ENCODE results near the gene CD3G.
"Not testable (repeated sequence)": the region's sequence is repeated elsewhere in the genome, so short reads cannot be mapped to it uniquely, and the experiment has no call there.

The CD3G gene

GRCh38 chr11:118380571-118380970, 36.4 kb downstream of the CD3G start:
- no peak for DNase-seq (ENCODE audit: low spot score)

- no peak for DNase-seq (ENCODE audit: low spot score)
Measured at GRCh38 chr11:118382954-118383353, 38.8 kb downstream of the CD3G start.

DNA sequence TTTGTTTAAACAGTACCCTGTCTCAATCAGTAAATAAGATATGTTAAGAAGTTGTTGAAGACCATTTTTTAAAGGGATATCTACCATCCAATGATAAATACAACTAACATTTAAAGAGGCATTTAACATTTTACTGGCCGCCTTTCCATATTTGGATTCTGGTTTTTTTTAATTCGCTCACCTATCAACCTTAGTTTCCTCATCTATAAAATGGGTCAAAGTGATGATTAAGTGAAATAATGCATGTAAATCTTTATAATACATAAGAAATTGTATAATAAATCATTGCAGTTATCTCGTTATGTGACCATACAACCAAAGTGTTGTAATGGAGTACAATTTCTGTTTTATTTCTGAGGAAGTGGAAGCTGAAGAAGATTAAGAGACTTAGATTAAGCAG, 39.5 kb downstream of the CD3G start:
- no peak for DNase-seq (ENCODE audit: low spot score)

DNA sequence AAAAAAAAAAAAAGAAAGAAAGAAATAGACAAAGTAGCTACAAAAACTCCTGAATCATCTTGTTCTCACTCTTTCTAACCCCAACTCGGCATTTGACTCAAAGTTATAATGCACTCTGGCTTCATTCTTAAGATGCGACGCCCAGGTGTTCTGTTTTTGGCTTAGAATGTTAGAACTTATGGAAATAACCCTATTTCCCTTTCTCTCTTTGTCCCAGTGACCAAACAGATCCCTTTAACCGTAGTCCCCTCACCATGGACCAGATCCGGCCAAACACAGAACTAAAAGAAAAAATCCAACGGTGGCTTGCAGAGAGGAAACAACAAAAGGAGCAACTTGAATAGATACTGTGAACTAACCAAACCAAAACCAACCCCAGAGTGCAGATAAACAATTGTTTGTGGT, 52.0 kb downstream of the CD3G start:
- DNase-seq (ENCODE audit: low spot score): no peak

DNA sequence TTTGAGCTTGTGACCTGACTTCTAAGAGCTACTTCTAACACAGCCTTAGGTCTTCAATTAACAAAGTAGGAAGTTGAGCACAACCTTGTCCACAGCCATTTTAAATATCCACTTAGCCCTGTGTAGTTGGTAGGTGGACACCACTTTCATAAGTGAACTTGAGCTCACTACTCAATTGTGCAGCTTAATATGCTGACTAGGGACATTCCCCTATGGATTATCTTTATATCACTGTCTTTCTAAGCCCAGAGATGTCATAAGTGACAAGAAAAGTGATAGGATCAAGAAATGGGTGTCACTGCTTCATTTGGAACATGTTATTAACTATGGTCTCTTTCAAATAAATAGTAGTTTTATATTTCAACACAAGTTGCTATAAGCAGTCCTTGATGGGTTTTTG, 53.3 kb downstream of the CD3G start:
- DNase-seq (ENCODE audit: low spot score): no peak

DNA sequence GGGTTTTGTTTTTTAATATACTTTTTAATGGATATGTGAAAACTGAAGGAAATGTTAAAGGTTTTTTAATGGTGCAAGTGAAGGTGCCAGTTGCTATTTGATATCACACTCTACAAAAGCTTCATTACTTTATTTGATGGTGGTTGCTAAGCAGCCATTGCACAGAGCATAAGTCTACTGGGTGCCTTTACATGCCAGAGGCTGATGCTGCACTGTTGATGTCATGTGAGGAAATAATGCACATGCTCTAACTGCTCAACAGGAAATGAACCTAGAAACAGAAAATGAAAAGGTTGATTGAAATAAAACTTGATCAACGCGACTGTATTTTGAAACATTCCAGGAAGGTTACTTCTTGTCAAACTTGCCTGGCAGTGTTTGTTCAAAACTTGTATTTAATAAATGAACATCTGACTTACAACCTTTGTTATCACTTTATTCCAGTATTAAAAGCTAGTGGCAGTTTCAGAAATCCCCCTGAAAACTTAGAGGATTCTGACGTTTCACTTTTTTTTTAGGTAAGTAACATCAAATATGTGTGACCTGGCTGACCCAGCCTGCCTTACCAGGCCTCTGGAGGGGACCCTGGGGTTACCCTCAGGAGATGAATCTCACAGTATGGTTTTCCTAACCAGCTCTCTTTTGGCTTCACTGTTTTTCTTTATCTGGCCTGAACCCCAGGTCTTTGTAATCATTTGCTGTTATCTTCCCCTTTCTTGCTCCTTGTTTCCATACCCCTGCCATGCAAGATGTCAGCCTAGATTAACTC, 54.8 kb downstream of the CD3G start:
- no peak for DNase-seq (ENCODE audit: low spot score)

- peak; percentile 90 for DNase-seq (ENCODE audit: low spot score)
Measured at GRCh38 chr11:118401151-118401879, 57.2 kb downstream of the CD3G start, which contains the start of gene ATP5MG. TSS of gene ATP5MG (plus strand) at chr11:118401606. CDS start at chr11:118401666, 60 bp downstream.

DNA sequence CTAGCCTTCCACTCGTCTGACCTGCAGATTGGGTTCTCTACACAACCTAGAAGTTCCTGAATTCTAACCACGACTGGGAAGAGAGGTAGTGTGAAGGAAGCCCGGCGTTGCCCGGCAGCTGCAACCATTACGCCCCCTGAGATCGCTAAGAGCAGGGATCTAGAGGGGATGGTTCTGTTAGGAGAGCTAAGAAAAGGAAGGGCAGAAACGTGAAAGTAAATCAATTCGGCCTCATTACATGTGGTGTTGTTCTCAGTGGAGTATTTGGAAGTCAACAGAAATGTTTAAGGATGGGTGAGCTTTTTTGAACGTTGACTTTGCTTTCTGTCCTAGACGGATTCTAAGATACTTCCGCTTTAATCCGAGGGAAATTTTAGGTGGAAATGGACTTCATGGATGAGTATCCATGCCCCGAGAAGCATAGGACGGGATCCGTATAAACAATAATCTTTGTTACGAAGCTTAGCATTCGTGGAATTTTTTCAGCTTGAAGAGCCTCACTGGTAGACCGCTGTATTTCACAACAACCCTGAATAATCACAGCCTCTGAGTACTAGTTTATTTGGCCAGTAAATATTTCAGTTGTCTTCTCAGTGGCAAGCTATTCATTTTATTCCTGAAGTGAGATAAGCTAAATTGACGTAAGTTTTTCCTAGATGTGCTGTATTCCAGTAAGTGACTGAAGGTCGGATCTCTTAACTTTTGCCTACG, 57.9 kb downstream of the CD3G start:
- DNase-seq (ENCODE audit: low spot score): no peak

GRCh38 chr11:118402594-118402993, 58.5 kb downstream of the CD3G start:
- DNase-seq (ENCODE audit: low spot score): not testable (repeated sequence)

Measured in iPS-NIHi11 (cell line).